HEK293T (cell line): Measurements from ENCODE around the gene AMIGO2.

Experiments
- BHLHE40 ChIP-seq: fragments of 450-650 bp; IDR thresholded peaks from 2 replicates; pipeline ENCODE4 v1.6.1; 2016; ENCODE audit warnings: mild to moderate bottlenecking, moderate library complexity, borderline replicate concordance
- FOXA1 ChIP-seq: fragments of 450-650 bp; IDR thresholded peaks from 2 replicates; pipeline ENCODE4 v1.6.1; 2016; ENCODE audit warnings: mild to moderate bottlenecking
- FOXK2 ChIP-seq: fragments of 450-650 bp; IDR thresholded peaks from 2 replicates; pipeline ENCODE4 v1.6.1; 2016; ENCODE audit warnings: mild to moderate bottlenecking
- SUZ12 ChIP-seq: fragments of 450-650 bp; IDR thresholded peaks from 2 replicates; pipeline ENCODE4 v1.6.1; 2016; ENCODE audit warnings: mild to moderate bottlenecking
- TARDBP ChIP-seq: fragments of 450-650 bp; IDR thresholded peaks from 2 replicates; pipeline ENCODE4 v1.6.1; 2016

DNA sequence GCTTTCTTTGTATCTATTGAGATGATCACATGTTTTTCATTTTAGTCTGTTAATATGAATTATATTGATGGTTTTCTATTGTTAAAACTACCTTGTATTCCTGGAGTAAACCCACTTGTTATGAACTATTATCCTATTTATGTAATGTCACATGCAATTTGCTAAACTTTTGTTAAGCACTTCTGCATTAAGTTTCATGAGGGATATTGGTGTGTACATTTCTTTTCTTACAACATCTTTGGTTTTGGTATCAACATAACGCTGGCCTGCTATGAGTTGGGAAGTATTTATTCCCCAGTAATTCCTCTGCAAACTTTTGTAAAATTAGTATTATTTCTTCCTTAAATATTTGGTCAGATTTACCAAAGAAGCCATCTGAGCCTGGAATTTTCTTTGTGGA, 46.5 kb upstream of the AMIGO2 start:
- no peak for TF ChIP-seq TARDBP
- TF ChIP-seq BHLHE40: no peak
- TF ChIP-seq FOXA1: no peak
- no peak for TF ChIP-seq FOXK2
- no peak for TF ChIP-seq SUZ12
